LNCAP (cell line): Measurements from ENCODE around the gene ASPM.
A peak's percentile ranks its signal among the peaks of the same experiment; 100 is the strongest.

ENCODE experiments used
- CTCF ChIP-seq: fragments of 450-650 bp; IDR thresholded peaks from 2 replicates; pipeline ENCODE4 v1.5.1; 2017; ENCODE audit warnings: mild to moderate bottlenecking

The ASPM gene

GRCh38 chr1:197180252-197180878 is 33.9 kb upstream of the ASPM start:
- TF ChIP-seq CTCF = peak; percentile 74

- TF ChIP-seq CTCF = no peak; the same call in 1 of the 2 replicates
Measured at GRCh38 chr1:197178998-197179397, 32.5 kb upstream of the ASPM start.

GRCh38 chr1:197174818-197175217 is 28.3 kb upstream of the ASPM start:
- TF ChIP-seq CTCF = no peak

- TF ChIP-seq CTCF = no peak
Measured at GRCh38 chr1:197173571-197174507, 27.4 kb upstream of the ASPM start.

GRCh38 chr1:197171531-197171930 is 25.1 kb upstream of the ASPM start:
- TF ChIP-seq CTCF = no peak

- no peak for TF ChIP-seq CTCF
Measured at GRCh38 chr1:197170538-197170937, 24.1 kb upstream of the ASPM start.

GRCh38 chr1:197159461-197159860 is 13.0 kb upstream of the ASPM start:
- TF ChIP-seq CTCF = no peak
